Measurements from ENCODE around the gene MACIR.
"Not testable (repeated sequence)": the region's sequence is repeated elsewhere in the genome, so short reads cannot be mapped to it uniquely, and the experiment has no call there.

MACIR gene, protein sequence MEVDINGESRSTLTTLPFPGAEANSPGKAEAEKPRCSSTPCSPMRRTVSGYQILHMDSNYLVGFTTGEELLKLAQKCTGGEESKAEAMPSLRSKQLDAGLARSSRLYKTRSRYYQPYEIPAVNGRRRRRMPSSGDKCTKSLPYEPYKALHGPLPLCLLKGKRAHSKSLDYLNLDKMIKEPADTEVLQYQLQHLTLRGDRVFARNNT

DNA sequence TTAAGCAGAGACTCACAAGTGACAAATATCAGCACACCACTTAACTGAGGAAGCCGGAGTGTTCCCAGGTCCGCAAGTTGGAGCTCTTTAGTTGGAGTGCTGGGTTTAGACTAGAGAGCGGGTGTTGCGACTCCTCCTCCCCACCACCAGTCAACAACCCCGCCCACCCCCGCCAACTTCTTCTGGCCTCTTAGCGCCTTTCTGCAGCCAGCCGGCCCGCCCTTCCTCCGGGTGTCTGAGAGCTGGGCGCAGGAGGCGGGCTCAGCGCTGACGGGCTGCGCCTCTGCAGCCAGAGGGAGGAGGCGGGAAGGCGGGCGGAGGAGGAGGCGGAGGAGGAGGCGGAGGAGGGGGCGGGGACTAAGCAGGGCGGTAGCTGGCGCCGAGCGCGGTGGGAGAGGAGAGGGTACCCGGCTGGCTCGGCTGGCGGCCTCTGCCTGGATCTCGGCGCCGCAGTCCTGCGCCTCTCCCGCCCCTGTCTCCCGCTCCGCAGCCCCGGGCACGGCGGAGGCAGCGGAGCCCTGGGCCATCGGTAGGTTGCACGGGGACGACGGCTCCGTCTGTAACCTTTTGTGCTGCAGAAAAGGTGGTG lies at the start of gene MACIR:
MACIR (plus strand) TSS at position 396 of the 589 bp plus-strand sequence. CDS start 17,157 bp downstream, outside the sequence.
- DNase-seq (ENCODE audit: low spot score), result peak; percentile 97

DNA sequence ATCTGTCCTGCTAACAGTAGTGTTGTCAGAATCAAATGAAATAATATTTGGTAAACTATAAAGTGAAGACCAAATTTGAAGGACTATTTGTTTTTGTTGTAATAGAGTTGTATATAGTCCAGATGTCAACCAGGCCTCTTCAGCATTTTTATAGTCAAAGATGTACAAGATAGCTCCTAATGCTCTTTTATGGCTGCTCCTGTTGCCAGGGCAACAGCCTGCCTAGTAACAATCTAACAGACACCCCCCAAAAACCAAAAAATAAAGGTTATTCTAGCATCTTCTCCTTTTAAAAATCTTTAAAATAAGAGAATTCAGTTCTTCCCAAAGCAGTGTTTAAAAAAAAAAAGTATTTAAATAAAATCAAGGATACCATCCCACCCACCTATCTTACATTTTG lies 49.5 kb upstream of the MACIR start:
- no peak for DNase-seq (ENCODE audit: low spot score)

DNA sequence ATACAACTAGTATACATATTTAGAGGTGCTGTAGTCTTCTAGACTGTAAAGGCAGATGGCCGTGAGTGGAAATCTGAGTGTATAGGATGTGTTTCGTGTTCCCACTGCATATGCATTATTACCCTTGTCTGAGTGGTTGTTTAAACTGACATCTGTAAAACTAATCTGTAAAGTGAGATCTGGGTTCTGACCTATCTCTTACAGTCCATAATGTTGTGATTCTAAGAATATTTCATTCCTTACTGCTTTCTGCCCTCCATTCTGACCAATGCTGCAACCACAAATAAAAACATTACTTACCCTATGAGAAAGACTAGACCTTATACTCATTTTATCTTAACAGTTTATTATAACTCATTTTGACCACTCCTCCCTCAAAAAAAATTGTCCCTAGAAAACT lies 47.6 kb upstream of the MACIR start:
- DNase-seq (ENCODE audit: low spot score), result no peak

DNA sequence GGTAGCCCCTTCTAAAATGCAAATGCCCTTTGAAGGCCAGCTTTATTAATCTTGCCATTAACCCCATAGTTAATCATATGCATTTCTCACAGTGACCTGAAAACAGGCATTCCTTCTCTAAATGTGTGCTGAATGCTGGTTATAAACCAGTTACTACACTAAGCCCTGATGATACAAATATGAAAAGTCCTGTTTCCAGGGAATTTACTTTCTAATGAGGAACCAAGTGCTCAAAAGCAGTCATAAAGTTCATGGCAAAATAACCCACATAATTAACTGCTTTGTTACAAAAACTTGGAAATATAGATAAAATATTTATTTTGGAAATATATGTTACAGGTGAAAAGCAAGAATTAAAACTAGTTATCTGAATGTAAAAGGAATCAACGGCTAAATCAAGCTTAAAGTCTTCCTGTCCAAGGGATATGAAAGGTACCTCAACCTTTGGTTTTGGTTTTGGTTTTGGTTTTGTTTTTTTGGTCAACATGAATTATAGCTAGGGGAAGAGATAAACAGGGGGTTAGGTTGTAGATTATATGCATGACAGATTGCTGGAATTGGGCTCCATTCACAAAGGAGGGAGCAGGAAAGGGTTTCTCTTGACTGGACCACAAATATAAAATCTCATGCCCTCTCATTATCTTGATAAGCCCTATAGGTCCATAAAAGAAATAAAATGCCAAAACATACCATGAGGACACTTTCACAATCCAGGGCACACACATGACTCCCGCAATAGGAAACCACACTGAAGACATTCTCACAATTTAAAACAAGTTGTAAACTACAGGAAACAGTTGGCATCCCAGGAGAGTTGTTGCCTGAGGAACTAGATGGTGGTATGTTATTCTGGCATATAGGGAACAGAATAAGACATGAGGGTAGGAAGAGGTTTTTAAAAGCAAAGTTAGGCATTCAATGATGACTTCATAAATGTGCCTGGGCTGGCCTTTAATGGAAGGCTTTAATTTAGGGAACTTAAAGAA lies 46.7 kb upstream of the MACIR start:
- DNase-seq (ENCODE audit: low spot score), result no peak

DNA sequence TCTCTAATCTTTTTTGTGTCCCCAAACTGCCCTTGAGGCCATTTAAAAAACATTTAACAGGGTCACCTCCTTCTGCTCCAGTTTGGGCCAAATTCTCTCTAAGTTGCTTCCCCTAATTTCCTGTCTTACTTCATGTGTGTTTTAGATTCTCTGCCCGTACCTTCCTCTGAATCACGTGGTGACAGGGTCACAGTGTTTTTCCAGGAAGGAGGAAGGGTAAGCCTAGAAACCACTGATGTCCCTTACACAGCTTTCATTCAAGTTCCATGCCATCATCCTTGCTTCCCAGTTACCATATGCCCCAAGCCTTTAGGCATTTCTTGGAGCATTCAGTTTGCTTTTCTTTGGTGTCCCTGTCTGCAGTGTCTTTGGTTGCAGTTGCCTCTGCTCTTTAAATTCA lies 42.4 kb upstream of the MACIR start:
- no peak for DNase-seq (ENCODE audit: low spot score)

DNA sequence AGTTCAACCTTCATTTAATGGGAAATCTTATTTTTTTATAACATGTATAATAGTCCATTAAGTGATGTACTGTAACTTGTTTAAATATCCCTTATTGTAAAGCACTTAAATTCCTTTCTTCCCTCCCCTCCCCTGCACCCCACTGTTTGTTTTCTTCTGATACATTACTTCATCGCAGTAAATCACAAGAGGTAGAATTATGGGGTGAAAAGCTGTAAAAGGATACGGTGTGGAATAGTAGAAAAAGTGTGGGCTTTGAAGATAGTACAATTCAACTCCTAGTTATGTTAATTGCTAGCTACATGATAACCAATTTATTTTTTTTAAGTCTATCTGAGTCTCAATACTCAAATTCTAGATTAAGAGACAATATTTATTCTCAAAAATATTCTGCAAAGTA lies 41.9 kb upstream of the MACIR start:
- DNase-seq (ENCODE audit: low spot score), result no peak

DNA sequence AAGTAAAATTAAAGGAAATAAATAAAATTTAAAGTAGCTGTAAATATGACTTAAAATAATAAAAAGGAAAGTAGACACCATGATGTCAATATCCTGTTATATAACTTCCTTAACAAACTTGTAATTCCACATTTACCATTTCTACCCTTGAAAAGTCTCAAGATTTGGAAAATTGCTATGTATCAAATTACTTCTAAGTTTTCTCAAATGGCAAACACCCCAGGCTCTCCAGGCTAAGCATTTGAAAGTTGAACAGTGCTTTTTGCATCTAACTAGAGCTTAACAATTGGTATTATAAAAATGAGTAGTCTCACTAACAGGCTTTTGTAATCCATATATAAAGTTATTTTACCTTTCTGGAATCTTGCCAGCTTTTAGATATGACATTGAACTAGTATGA lies 41.5 kb upstream of the MACIR start:
- DNase-seq (ENCODE audit: low spot score), result no peak

DNA sequence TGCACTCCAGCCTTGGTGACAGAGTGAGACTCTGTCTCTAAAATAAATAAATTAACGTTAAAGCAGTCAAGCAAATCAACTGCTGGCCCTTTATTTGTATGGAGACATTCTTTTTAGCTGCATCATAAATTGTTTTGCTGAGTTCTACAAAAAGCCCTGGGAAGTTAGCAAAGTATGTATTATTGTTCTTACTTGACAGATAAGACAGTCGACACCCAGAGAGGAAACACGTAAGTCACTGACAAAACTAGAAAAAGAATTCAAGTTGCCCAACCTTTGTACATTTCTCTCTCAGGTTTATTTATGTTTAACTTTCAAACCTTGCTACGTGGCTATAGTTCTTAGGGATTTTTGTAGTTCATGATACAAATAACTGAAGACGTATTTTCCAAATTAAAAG lies 40.4 kb upstream of the MACIR start:
- no peak for DNase-seq (ENCODE audit: low spot score)

DNA sequence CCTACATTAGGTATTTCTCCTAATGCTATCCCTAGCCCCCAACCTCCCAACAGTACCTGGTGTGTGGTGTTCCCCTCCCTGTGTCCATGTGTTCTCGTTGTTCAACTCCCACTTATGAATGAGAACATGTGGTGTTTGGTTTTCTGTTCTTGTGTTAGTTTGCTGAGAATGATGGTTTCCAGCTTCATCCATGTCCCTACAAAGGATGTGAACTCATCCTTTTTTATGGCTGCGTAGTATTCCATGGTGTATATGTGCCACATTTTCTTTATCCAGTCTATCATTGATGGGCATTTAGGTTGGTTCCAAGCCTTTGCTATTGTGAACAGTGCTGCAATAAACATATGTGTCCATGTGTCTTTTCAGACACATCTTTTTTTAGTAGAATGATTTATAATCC lies 39.5 kb upstream of the MACIR start:
- not testable (repeated sequence) for DNase-seq (ENCODE audit: low spot score)

DNA sequence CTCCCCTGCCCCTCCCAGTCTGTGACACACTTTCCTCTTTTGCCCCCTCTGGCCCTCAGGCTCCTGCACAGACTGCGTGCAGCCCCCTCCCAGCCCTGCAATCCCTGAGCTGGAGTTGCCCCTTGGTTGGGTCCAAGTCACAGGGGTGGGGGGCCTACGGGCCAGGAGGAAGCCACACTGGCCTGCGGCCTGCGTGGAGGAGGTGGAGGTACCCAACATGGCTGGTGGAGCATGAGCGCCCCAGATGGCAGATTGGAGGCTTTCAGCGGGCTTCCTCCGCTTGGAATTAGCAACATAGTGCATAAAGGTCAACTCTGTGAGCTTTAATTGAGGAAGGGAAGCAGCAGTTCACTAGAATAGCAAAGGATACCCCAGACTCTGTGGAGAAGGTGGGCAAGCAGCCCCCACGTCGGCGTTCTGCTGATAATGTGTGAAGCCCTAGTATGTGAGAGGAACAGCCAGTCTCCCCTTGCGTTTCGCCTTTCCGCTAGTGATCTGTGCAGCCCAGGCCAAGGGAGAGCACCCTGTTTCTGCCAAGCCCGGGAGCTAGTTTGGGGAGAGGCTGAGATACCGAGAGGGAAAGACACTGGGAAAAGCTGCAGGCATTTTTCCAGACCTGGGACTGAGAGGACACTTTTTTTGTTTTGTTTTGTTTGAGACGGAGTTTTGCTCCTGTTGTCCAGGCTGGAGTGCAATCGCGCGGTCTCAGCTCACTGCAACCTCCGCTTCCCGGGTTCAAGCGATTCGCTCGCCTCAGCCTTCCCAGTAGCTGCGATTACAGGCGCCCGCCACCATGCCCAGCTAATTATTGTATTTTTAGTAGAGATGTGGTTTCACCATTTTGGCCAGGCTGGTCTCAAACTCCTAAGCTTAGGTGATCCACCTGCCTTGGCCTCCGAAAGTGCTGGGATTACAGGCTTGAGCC lies 35.3 kb upstream of the MACIR start:
- DNase-seq (ENCODE audit: low spot score), result no peak

DNA sequence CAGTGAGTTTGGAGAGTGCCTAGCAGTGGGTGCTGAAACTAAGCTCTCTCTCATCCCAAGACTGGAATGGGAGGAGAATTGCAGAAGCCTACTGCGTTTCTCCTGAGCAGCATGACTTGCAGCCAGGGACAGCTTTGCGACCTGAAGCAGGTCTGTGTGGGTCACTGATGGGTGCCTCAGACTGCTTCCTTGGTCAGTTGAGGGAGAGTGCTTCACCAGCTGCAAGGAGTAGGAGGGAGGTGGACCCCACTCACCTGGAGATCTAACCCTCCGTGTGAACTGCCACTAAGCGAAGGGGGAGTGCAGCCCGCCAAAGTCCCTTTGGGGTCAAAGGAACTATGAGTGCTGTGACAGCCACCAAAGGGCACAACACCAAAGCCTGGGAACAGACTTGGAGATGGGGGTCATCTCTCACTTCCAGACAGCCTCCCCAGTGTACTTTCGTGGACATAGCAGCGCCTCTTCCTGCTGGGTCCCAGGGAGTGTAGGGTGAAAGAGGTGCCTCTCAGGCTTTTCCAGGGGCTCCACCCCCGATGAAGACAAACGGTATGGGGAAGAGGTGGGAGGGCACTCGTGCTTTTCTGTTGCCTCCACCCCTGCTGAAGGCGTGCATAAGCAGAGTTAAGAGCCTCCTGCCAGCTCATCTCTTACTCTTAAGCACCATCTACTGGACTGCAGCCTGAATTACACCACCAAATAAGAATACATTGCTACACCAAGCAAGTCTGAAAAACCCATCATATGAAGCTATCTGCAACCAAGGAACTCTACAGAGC lies 34.3 kb upstream of the MACIR start:
- DNase-seq (ENCODE audit: low spot score), result peak; percentile 72

DNA sequence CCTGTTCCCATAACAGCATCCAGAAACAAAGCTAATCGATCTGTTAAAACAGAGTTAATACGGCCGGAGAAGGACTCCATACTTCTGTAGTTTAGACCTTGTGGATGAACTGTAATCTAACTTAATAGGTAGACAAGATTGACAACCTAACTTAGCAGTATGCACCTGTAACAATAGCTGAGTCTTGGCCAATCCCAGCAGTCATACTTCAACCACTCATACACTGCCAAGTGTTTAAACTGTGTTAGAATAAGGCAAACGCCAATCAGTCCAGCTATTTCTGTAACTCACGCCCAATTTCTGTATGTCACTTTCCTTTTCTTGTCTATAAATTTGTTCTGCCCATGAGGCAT lies 33.7 kb upstream of the MACIR start:
- DNase-seq (ENCODE audit: low spot score), result no peak

DNA sequence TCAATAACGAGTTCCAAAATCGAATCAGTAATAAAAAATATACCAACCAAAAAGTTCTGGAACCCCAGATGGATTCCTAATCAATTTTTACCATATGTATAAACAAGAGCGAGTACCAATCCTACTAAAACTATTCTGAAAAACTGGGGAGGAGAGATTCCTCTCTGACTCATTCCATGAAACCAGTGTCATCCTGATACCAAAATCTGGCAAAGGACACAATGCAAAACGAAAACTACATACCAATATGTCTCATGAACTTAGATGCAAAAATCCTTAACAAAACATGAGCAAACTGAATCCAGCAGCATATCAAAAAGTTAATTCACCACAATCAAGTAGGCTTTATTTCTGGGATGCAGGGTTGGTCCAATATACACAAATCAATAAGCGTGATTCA lies 30.5 kb upstream of the MACIR start:
- DNase-seq (ENCODE audit: low spot score), result no peak

DNA sequence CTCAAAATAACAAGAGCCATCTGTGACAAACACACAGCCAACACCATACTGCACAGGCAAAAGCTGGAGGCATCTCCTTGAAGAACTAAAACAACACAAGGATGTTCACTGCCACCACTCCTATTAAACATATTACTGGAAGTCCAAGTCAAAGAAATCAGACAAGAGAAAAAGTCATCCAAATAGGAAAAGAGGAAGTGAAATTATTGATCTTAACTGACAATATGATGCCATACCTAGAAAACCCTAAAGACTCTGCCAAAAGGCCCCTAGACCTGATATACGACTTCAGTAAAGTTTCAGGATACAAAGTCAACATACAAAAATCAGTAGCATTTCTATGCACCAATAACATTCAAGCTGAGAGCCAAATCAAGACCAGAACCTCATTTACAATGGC lies 30.0 kb upstream of the MACIR start:
- no peak for DNase-seq (ENCODE audit: low spot score)

DNA sequence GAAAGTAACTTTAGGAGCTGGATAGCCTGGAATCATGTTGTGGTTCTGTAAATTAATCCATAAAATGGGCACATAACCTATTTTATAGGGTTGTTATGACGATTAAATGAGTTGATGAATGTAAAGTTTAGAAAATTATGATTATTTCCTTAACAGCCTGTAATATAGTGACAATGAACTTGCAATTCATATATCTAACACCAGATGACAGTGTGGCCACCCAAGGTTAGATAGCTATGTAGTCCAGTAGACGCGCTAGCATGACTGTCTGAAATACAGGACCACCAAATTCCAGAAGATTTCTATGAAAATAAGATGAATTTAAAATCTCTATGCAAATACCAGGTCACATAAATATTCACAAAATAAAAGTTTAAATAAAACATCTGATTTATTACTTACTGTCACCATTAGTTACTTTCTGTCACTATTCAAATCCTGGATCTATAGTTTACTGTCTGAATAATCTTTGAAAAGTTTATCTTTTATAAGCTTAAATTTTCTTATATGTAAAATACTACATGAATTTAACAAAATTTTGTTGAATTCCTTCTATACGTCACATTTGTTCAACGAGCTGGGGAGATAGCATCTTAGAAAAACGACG lies 26.1 kb upstream of the MACIR start:
- peak; percentile 60 for DNase-seq (ENCODE audit: low spot score)

DNA sequence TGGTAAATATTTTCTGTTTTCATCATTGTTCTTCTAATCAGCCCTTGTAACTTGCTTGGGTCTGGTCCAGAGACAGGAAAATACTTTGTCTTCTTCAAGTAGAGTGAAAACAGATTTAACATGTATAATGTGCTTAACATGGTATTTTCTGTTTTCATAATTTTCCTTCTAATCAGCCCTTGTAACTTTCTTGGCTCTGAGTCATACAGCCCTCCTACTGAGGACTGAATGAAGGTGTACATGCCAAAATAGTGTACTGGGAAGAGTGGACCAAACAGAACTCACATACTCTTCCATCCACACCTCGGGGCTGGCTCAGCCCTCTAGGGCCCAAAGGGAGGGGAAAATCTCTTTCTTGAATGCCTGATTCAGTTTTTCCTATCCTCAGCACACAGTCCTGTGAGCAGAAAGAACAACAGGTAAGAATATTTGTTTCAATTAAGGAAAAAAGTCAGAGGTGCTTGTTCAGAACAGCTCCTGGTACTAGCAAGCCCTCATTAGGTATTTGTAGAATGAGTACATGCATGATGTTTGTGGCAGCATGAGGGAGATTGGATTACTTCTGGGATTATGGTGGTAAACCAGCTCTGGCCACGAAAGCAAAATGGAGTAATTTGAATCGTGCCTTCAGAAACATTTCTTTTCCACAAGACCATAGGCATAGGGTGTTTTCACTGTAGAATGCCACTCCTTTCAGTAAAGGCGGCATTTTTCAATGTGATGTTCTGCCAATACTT lies 24.2 kb upstream of the MACIR start:
- no peak for DNase-seq (ENCODE audit: low spot score)

DNA sequence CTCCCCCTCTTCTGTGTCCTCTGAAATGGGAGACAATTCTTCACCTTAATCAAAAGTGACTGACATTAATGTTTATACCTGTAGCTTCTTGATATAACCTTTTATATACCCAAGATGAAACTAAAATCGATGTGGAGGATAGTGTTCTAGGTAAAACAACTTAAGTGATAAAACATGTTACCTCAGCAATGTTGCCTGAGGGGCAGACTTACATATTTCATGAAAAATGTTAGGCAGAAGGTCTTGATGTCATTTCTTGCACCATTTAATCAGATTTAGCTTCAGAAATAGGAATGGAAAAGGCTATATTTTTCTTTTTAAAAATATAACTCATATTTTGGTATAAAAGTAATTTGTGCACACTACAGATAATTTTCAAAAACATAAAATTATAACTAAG lies 22.7 kb upstream of the MACIR start:
- no peak for DNase-seq (ENCODE audit: low spot score)

DNA sequence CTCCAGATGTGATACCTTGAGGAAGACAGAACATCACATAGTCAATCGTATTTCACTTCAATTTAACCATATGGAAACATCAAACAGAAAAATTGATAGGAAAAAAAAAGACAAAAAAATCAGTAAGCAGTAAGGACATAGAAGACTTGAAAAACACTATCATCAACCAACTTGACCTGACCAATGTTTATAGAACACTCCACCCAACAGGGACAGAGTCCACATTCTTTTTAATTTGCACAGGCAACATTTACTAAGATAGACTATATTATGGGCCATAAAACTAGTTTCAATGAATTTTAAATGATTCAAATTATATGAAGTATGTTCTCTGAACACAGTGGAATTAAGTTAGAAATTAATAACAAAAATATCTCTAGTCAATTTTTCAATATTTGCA lies 20.8 kb upstream of the MACIR start:
- no peak for DNase-seq (ENCODE audit: low spot score)

DNA sequence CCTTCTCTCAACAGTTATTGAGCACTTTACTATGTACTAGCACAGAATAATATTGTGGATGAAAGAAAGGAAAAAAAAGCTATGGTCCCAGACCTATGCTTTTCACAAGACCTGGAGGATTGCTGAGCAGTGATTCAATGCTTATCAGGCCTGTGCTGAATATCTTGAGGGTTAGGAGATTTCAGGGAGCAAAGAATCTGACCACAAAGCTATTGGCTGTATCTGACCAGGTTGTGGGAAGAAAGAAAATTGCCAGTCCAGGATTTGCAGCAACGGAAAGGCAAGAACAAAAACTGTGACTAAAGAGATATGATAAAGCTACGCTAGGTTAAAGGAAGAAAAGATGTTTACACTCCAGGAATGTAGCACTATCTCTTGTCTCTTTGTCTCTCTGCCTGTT lies 14.9 kb upstream of the MACIR start:
- DNase-seq (ENCODE audit: low spot score), result no peak

DNA sequence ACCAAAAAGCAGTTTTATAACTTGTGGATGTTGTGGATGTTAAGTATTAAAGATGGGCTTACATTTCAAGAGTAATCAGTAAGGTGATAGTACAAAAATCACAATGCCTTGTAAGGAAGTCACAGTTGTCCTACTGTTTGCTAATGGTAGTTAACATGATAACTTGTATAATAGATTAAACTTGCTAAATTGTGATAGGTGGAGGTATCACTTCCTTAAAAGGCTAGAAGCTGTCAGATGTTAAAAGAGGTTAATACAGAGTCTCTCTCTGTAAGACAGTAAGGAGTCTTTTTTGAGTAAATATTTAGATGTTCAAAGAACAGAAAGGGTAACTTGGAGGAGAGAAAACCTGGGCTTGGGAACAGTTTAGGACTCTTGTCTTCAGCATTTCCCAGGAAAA lies 14.2 kb upstream of the MACIR start:
- no peak for DNase-seq (ENCODE audit: low spot score)

All from hematopoietic multipotent progenitor cell treated with erythropoietin and hydrocortisone succinate and interleukin-3 and kit ligand, for 15 days (in vitro differentiated cells).